ENCODE results near the gene GPR61.

The GPR61 gene

GRCh38 chr1:109508001-109508872 is 31.4 kb upstream of the GPR61 start:
- in situ Hi-C loops (cut with HindIII; ENCODE audit: low sequenced_read_pairs), result no loop called here

- in situ Hi-C loops (cut with HindIII; ENCODE audit: low sequenced_read_pairs), result no loop called here
These were observed 30.8 kb upstream of the GPR61 start for GRCh38 chr1:109508873-109509175.

- in situ Hi-C loops (cut with HindIII; ENCODE audit: low sequenced_read_pairs), result no loop called here
These were observed 30.2 kb upstream of the GPR61 start, which contains the start of gene AMIGO1 for GRCh38 chr1:109509176-109510134. AMIGO1 (minus strand) TSS chr1:109509727; CDS start chr1:109508912, 815 bp downstream.

- in situ Hi-C loops (cut with HindIII; ENCODE audit: low sequenced_read_pairs), result no loop called here
These were observed 26.5 kb upstream of the GPR61 start for GRCh38 chr1:109513110-109513710.

GRCh38 chr1:109514846-109515245 is 24.8 kb upstream of the GPR61 start:
- in situ Hi-C loops (cut with HindIII; ENCODE audit: low sequenced_read_pairs), result no loop called here

- in situ Hi-C loops (cut with HindIII; ENCODE audit: low sequenced_read_pairs), result no loop called here
These were observed 22.8 kb upstream of the GPR61 start for GRCh38 chr1:109516872-109517271.

GRCh38 chr1:109517337-109517736 is 22.3 kb upstream of the GPR61 start:
- in situ Hi-C loops (cut with HindIII; ENCODE audit: low sequenced_read_pairs), result no loop called here

- in situ Hi-C loops (cut with HindIII; ENCODE audit: low sequenced_read_pairs), result no loop called here
These were observed 18.4 kb upstream of the GPR61 start for GRCh38 chr1:109521002-109521951.

GRCh38 chr1:109522026-109522425 is 17.6 kb upstream of the GPR61 start:
- in situ Hi-C loops (cut with HindIII; ENCODE audit: low sequenced_read_pairs), result no loop called here

GRCh38 chr1:109523706-109524105 is 16.0 kb upstream of the GPR61 start:
- in situ Hi-C loops (cut with HindIII; ENCODE audit: low sequenced_read_pairs), result no loop called here

GRCh38 chr1:109527098-109527811 is 12.4 kb upstream of the GPR61 start:
- in situ Hi-C loops (cut with HindIII; ENCODE audit: low sequenced_read_pairs), result no loop called here

GRCh38 chr1:109527846-109528695 is 11.6 kb upstream of the GPR61 start:
- in situ Hi-C loops (cut with HindIII; ENCODE audit: low sequenced_read_pairs), result no loop called here

GRCh38 chr1:109528712-109529111 is 11.0 kb upstream of the GPR61 start:
- in situ Hi-C loops (cut with HindIII; ENCODE audit: low sequenced_read_pairs), result no loop called here

- in situ Hi-C loops (cut with HindIII; ENCODE audit: low sequenced_read_pairs), result no loop called here
These were observed 9.7 kb upstream of the GPR61 start for GRCh38 chr1:109529881-109530456.

GRCh38 chr1:109530457-109531087 is 9.1 kb upstream of the GPR61 start:
- in situ Hi-C loops (cut with HindIII; ENCODE audit: low sequenced_read_pairs), result no loop called here

- in situ Hi-C loops (cut with HindIII; ENCODE audit: low sequenced_read_pairs), result no loop called here
These were observed 8.3 kb upstream of the GPR61 start for GRCh38 chr1:109531380-109531779.

- in situ Hi-C loops (cut with HindIII; ENCODE audit: low sequenced_read_pairs), result no loop called here
These were observed 7.8 kb upstream of the GPR61 start for GRCh38 chr1:109531826-109532364.
